ENCODE results near the gene TSPAN3.

- TF ChIP-seq BHLHE40 (IDR thresholded peaks at IDR 0.05; ENCODE audit: borderline replicate concordance): no peak
- TF ChIP-seq ELF4 (IDR thresholded peaks at IDR 0.05): no peak
- no peak for TF ChIP-seq SUZ12 (IDR thresholded peaks at IDR 0.05)
- TF ChIP-seq ZNF384 (IDR thresholded peaks at IDR 0.05): no peak
- no peak for TF ChIP-seq NFRKB (IDR thresholded peaks at IDR 0.05)
- no peak for TF ChIP-seq FOXK2 (IDR thresholded peaks at IDR 0.05)
- no peak for TF ChIP-seq FOXA1 (IDR thresholded peaks at IDR 0.05)
- no peak for TF ChIP-seq TARDBP (IDR thresholded peaks at IDR 0.05)
- TF ChIP-seq HDGF (IDR thresholded peaks at IDR 0.05; ENCODE audit: borderline replicate concordance): no peak
- TF ChIP-seq CTBP1 (IDR thresholded peaks at IDR 0.05; ENCODE audit: borderline replicate concordance): no peak
- TF ChIP-seq PKNOX1 (IDR thresholded peaks at IDR 0.05): no peak
Measured at GRCh38 chr15:77107531-77108355, 36.8 kb upstream of the TSPAN3 start.
